Fibroblast of upper back skin (primary cell): ENCODE measurements around the gene MEIOB.
"Not testable (repeated sequence)": the region's sequence is repeated elsewhere in the genome, so short reads cannot be mapped to it uniquely, and the experiment has no call there.

Experiments used
- DNase-seq: peaks from one replicate; pipeline ENCODE4 v3.0.0-alpha.2; 2013

MEIOB gene

DNA sequence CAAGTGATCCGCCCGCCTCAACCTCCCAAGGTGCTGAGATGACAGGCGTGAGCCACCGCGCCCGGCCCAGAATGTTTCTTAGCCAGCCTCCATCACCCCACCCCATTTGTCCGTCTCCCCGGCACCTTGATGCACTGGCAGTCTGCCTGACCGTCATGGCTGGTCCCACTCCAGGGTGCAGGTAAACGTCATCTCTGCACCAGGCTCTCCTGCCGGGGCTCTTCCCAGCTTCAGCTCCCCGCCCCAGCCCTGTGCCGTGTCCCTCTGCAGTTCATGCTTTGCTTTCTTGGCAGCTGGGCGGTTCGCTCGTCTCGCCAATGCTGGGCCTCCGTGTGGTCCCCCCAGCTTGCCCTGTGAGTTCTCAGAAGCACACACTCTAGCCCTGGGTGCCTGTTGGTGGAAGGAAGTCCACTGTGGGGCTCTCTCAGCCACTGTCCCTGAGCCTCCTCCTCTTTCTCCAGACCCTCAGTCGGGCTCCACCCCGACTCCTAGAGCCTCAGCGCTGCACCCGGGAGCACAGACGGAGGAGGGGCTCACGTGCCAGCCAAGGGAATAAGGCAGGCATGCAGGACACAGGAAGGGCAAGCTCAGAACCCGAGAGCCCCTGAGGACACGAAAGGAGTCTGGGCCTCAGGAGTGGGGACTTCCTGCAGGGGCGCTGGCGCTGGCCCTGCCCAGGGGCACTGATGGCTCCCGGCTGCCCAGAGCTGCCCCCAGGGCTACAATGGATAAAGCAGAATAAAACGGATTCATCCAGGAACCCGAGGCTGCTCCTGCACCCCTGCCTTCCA lies 34.3 kb upstream of the MEIOB start:
- no peak for DNase-seq

DNA sequence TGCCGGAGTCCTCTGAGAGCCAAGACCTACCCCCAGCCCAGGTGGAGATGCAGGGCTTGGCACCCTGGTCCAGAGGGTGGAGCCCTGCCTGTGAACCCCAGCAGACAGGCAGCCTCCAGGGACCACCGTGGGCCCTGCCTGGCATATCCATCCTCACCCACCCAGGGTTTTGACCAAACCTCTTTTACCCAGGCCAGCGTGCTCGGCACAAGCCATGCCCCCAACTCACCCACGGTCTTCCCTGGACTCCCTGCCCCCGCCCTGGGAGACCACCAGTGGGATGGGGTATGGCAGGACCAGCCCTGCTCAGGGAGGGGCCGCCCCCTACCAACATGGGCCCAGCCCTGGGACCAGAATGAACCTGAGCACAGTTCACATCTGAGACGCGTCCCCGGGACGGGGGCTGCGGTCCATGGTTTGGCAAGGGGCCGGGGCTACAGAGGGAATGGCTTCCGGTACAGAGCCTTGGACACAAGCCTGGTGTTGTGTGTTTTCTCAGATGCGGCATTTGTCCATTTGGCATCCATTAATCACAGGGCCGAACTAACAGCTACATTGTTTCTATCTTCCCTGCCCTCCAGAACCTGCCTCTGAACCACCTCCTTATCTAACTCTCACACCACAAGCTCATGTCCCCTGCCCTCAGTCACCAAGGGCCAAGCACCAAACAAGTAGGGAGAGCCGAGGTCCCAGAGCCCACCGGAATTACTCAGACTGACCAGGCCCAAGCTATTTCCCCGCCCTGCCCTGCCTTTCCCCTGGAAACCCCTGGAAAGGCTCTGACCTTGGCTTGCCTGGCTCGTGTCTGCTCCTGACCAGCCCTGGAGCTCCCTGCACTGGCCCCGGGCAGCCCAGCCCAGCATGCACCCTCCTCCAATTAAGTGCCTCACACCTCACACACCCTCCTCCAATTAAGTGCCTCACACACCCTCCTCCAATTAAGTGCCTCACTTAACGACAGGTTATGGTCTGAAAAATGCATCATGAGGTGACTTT lies 32.2 kb upstream of the MEIOB start:
- no peak for DNase-seq

DNA sequence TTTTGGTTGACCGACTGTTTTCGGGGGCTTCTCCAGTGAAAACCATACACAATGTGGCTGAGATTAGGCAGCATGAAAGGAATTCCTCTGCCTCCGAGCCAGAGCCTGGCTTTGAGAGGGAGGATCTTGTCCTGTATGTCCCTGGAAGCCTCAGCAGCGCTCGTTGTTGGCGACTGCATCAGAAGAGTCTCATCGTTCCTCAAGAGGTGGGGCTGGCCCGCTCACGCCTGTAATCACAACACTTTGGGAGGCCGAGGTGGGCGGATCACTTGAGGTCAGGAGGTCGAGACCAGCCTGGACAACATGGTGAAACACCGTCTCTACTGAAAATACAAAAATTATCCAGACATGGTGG lies 31.2 kb upstream of the MEIOB start:
- no peak for DNase-seq

DNA sequence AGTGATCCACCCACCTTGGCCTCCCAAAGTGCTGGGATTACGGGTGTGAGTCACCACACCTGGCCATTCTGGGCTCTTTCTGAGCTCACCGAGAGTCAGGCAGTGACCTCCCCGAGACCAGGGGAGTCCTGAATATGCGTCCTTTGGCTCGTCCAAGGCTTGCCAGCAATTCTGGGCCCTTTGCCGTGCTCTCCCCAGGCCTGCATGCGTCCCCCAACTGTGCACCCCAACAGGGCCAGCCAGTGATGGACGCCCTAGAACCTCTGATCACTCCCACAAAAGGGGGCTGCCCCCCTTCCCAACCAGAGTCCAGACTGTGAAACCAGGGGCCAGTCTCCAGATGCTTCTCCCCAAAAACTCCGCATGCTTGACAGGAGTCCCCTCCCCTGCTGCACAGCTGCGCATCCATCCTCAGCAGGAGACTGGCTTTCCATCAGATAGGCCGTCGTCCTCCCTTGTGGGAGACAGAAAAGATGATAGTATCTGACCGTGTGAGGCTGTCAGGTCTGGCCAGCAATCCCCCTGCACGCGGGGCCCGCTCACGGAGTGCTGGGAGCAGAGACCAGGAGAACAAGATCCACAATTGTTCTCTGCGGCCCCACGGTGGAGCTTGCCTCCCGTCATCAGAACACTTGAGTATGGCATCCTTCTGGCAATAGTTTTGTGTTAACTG lies 30.7 kb upstream of the MEIOB start:
- DNase-seq: no peak

DNA sequence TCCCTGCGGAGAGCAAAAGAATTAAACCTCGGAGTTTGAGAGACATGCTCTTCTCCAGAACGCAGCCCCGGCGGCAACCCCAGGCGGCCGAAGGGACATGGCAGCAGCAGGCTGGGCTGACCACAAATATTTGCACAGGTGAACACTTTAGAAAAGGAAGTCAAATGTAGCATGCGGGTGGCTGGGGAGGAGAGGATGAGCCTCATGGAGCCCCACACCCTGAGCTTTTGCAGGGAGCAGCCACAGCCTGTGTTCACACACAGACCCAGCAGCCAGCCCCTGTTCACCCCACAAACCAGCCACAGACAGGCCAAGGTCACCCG lies 28.4 kb upstream of the MEIOB start:
- no peak for DNase-seq

DNA sequence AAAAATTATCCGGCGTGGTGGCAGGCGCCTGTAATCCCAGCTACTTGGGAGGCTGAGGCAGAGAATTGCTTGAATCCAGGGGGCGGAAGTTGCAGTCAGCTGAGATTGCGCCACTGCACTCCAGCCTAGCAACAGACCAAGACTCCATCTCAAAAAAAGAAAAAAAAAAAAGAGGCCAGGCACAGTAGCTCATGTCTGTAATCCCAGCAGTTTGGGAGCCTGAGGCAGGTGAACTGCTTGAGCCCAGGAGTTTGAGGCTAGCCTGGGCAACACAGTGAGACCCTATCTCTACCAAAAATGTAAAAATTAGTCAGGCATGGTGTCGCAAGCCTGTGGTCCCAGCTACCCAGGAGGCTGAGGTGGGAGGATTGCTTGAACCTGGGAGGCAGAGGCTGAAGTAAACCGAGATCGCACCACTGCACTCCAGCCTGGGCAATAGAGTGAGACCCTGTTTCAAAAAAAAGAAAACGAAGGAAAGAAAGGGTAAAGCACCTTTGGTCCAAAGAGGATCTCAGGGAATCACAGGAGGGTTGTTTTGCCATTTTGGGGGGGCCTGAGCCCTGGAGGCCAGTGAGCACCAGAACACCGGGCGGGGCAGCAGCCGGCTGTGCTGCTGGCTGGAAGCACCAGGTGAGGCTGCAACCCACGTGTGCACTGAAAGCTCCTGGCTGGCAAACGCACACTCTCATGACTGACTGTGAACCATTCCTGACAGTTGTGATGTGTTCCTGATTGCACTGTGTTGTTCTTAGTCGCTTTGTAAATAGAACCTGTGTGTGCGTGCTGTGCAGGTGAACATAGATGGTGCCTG lies 27.9 kb upstream of the MEIOB start:
- DNase-seq: no peak

DNA sequence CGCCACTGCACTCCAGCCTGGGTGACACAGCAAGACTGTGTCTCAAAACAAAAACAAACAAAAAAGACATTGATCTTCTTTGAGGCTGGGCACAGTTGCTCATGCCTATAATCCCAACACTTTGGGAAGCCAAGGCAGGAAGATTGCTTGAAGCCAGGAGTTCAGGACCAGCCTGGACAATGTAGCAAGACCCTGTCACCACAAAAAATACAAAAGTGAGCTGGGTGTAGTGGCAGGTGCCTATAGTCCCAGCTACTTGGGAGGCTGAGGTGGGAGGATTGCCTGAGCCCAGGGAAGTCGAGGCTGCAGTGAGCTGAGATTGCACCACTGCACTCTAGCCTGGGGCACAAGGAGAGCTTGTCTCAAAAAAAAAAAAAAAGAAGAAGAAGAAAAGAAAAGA lies 25.7 kb upstream of the MEIOB start:
- not testable (repeated sequence) for DNase-seq

DNA sequence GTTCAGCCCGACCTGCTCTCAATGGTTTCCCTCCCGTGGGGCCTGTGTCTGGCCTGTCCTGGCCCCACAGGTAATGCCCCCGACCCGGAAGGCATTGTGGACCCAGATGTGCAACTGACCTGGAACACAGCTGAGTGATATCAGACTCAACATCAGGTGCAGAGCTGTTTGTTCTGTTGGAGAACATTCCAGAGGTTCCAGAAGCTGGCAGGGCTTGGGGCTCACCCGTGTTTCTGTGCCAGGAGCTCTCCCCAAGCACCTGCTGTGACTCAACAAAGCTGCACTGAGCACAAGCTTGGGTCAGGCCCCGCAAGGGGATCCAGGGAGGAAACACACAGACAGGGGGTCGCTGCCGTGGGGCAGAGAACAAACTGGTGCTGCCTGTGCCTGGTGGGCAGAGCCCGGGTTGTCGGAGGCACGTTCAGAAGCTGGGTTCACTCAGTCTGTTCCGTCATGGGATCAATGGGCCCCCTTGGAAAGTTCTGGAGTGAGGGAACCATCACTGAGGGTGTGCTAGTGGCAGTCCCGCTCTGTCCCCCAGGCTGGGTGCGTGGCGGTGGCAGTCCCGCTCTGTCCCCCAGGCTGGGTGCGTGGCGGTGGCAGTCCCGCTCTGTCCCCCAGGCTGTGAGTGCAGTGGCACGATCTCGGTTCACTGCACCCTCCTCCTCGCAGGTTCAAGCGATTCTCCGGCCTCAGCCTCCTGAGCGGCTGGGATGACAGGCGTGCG lies 24.1 kb upstream of the MEIOB start:
- no peak for DNase-seq

DNA sequence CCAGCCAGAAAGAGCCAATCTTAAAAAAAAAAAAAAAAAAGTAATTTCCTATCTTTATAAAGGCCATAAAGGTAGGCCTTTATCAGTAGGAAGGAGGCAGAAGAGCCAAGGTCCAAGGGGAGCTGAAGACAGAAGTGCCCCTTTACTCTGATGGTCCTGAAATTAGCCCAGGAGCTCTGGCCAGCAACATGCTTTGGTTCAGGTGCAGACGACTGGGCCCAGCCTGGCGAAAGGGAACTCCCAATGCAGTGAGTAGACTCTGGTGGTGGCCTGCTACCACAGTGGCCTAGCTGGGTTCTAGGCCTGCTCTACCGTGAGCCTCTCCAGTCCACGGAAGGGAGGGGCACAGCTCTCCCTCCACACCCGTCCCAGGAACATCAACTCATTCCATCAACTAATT lies 23.1 kb upstream of the MEIOB start:
- DNase-seq: no peak

DNA sequence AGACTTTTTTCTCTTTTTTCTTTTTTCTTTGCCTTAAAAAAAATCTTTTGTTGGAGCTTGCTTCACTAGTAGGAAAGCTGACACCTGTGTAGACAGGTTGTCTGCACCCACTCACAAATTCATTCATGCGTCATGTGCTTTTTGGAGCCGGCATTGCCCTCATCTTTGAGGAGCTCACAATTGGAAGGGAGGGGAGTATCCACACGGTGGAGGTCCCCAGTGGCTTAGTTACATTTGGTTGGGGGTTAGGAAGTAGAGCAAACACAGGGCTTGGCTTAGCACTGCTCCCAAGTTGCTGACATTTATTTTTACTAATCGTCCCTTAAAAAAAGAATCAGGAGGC lies 18.7 kb upstream of the MEIOB start:
- DNase-seq: no peak

DNA sequence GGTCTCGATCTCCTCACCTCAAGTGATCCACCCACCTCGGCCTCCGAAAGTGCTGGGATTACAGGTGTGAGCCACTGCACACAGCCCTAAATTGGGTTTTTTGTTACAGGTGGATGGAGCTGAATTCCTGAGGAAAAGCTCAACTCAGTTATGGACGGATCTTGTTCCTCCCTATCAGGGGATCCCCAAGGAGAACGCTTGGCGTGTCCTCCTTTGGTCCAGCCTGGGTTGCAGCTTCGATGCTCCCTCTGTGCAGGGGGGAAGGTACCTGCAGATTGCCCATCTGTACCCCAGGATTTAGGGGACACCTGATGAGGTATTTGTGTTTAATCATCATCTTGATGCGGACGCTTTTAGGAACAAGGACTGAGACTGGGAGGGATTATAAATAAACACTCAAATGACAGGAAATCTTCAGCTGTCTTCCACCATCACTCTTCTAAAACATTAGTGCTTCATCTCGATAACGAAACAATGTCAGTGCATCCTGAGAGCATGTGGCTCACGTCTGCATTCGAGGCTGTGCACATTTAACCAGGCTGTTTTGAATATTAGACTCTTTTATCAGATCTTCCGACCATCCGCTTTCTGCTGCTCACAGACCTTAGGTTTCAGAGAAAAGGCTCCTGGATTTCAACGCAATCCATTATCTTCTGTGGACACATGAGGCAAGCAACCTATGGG lies 18.2 kb upstream of the MEIOB start:
- DNase-seq: no peak

DNA sequence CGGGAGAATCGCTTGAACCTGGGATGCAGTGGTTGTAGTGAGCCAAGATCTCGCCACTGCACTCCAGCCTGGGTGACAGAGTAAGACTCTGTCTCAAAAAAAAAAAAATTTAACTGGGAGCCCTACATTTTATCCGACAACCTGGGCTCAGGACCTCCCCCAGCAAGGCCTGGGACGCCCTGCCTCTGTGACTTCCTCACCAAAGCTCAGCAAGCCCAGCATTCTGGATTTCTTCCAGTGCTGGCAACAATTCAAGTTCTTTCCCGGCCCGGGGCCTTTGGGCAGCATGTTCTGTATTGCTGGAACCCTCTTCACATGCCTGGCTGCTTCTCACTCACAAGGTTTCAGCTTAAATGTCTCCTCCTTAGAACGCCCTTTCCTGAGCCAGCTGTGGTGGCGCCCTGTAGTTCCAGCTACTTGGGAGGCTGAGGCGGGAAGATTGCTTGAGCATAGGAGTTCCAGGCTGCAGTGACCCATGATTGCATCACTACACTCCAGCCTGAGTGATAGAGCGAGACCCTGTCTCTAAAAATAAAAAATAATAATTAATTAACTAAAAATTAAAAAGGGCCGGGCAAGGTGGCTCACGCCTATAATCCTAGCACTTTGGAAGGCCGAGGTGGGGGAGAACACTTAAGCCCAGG lies 15.9 kb upstream of the MEIOB start:
- DNase-seq: no peak

DNA sequence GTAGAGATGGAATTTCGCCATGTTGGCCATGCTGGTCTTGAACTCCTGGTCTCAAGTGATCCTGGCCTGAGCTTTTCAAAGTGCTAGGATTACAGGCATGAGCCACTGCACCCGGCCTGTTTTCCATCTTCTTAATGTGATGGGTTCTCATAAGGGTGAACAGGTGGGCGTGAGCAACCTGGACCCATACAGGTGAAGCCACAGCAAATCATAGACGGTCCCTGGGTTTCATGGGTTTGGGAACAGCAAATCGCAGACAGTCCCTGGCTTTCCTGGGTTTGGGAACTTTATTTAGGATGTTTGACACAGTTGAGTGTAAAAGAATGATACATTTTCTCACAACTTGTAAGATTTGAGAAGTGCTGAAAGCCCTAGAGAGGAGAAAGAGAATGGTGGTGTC lies 12.9 kb upstream of the MEIOB start:
- DNase-seq: no peak

DNA sequence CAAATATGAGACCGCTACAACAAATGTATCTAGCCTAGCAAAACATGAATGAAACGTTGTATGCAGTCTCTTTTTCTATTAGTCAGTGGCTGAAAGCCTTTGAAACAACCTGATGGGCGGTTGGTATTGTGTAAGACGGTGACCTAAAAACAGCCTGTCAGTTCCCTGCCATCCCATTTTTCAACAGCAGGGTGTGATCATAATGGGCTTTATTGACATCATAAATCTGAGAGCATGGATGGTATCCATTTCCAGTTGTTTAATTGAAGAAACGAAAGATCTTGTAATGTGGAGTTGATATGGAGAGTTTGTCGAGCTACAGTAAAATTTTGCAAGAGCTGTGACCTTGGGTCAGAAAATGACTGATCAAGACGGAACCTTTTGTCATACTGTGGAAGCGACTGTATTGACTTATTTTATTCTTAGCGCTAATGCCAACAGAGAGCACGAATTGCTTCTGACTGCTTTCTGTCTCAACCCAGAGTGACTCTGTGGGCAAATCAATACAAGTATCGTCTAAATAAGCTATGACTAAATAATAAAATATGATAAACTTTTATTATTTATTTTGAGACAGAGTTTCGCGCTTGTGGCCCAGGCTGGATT lies 12.3 kb upstream of the MEIOB start:
- DNase-seq: peak; percentile 10

DNA sequence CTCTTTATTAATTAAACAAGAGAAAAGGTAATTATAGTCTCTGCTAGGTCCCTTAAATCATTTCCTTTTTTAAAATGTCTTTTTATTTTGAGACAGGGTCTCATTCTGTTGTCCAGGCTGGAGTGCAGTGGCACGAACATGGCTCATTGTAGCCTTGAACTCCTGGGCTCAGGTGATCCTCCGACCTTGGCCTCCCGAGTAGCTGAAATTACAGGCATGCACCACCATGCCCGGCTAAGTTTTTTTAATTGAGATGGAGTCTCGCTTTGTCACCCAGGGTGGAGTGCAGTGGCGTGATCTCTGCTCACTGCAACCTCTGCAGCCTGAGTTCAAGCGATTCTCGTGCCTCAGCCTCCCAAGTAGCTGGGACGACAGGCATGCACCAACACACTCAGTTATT lies 9.2 kb upstream of the MEIOB start:
- not testable (repeated sequence) for DNase-seq

DNA sequence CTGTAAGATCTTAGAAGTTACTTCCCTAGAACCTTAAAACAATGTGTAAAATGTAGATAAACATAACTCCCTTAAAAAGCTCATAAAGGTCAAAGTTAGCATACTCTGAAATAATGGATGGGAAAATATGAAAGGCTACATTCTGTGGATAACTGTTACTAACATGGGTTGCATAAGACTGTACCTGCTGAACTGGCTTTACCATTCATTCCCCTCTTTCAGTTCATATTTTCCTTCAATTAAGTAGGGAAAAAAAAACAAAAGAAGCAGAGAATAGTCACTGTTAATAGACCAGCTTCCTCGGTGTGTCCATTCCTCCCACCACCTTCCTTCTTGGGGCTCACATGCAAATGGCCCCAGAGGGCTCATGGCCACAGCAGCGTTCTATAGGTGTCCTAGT lies 7.5 kb upstream of the MEIOB start:
- DNase-seq: no peak

DNA sequence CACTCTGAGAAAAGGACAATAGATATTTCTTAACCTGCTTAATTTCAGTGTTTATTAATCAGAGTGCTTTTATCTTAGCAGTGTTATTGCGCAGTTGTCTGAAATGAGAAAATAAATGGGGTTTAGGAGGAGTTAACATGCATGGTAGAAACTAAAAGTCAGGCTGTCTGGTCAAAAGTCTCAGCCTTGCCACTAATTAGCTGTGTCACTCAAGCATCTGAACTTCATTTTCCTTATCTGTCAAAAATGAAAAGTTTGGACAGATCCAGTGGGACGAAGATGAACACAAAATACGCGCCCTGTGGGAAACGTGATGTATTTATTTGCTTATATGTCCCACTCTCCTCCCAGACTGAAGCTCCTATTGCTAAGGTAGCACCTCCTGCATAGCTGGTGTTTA lies 6.3 kb upstream of the MEIOB start:
- DNase-seq: no peak

DNA sequence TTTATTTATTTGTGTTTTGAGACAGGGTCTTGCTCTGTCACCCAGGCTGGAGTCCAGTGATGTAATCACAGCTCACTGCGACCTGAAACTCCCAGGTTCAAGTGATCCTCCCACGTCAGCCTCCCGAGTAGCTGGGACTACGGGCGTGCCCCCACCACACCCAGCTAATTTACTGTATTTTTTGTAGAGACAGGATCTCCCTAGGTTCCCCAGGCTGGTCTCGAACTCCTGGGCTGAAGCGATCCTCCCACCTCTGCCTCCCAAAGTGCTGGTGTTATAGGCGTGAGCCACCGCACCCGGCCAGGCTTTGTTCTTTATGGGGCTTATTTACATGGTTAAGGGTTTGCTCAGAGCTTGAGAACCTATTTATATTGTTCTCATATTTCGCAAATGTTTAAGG lies 5.8 kb upstream of the MEIOB start:
- DNase-seq: no peak

DNA sequence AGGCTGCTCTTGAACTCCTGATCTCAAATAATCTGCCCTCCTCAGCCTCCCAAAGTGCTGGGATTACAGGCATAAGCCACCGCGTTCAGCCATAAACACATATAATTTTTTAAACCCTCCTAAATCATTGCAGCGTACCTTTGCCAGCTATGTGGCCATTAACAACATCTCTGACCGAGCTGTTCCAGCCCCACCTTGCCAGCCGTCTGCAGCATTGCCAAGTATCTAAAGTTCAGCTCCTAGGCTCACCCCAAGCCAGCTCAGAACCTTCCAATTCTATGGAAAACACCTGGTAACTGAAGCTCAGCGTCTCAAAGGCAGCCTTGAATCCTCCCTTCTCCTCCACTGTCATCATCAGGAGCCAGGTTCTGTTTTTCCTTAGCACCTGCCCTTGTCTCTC lies 5.1 kb upstream of the MEIOB start:
- no peak for DNase-seq

DNA sequence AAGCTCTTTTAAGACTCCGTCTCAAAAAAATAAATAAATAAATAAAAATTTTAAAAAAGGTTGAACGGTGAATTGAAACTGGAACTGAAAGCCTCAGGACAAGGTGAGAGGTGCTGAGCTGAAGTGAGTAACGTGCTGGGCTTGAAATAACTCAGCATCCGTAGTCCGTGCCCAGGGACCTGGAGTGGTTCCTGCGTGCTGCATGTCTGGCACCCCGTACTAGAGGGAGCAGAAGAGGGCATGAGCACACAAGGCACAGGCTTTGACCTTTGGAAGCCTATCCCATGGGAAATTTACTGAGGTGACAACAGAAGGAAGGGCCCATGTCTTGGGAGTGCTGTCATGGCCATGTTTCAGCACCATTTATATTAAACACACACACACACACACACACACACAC lies 4.5 kb upstream of the MEIOB start:
- DNase-seq: no peak

DNA sequence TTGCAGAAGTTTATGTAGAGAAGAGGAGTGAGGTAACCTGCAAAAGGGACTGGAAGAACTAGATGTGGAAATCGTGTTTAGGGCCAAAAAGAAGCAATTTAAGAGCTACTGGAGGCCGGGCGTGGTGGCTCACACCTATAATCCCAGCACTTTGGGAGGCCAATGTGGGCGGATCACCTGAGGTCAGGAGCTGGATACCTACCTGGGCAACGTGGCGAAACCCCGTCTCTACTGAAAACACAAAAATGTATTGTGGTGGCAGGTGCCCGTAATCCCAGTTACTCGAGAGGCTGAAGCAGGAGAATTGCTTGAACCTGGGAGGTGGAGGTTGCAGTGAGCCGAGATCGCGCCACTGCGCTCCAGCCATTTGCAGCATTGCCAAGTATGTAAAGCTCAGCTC lies 4.1 kb upstream of the MEIOB start:
- DNase-seq: not testable (repeated sequence)
